ENCODE measurements around the gene TNNT1. TPM values are rescaled to one million over a fixed set of nuclear protein-coding genes. Genes with fewer than 3 reads are reported as not detected.

The TNNT1 gene
- total RNA-seq, 4 donors from 2014 or later, result not detected

DNA sequence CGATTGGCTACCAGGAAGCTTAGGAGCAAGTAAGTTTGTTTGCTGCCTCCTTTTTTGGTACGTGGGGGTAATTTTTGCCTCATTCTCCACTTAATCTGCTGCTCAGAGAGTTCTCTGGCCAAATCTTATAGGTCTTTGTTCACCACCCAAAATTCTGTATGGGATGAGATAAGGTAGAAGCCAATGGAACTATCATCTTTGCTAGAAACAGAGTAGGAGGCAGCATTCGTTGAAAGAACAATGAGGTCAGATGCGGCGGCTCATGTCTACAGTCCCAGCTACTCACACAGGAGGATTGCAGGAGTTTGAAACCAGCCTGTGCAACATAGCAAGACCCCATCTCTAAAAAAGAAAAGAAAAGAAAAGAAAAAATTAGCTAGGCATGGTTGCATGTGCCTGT is 22.4 kb upstream of the TNNT1 start:
- peaks cover 15 to 17% of the 10 kb centered on the region in 2 donors for H3K4me1 ChIP-seq
- no peaks in the 10 kb centered on the region for H3K36me3 ChIP-seq
- 79 to 83% methylated on average over 5 of the region's 5 CpGs for WGBS, 2 donors
- DNase-seq, result no peak
- H3K27me3 ChIP-seq, result peaks cover 36% of the 10 kb centered on the region
- H3K9me3 ChIP-seq, result no peaks in the 10 kb centered on the region
- no peak for TF ChIP-seq CTCF (IDR thresholded peaks at IDR 0.05)
- no peak for TF ChIP-seq POLR2A (IDR thresholded peaks at IDR 0.05)
- no peak overlapping the region for H3K27ac ChIP-seq
- intact Hi-C loops (cut with DNase I), result no loop called here
- no peak overlapping the region for H3K4me3 ChIP-seq (replicated peaks in 1 of 3)

DNA sequence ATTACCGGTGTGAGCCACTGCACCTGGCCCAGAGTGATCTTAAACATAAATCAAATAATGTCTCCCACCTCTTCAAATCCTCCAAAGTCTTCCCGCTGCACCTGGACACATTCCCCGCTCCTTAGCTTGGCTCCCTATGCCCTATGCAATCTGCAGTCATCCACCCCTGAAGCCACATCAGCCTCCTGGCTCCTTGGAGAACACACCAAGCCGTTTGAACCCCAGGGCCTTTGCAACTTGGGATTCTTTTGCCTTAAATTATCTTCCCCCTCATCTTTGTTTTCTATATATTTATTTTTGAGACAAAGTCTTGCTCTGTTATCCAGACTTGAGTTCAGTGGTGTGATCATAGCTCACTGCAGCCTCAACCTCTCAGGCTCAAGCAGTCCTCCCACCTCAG is 20.1 kb upstream of the TNNT1 start:
- no peak for DNase-seq
- H3K27ac ChIP-seq, result no peak overlapping the region
- H3K27me3 ChIP-seq, result peaks cover 16% of the 10 kb centered on the region
- H3K36me3 ChIP-seq, result no peaks in the 10 kb centered on the region
- no peaks in the 10 kb centered on the region for H3K9me3 ChIP-seq
- intact Hi-C loops (cut with DNase I), result no loop called here
- H3K4me3 ChIP-seq (replicated peaks in 1 of 3), result no peak overlapping the region
- TF ChIP-seq CTCF (IDR thresholded peaks at IDR 0.05) (no peak), POLR2A (IDR thresholded peaks at IDR 0.05) (no peak)
- WGBS, 2 donors, result 60 to 70% methylated on average over 4 of the region's 4 CpGs
- peaks cover 15 to 17% of the 10 kb centered on the region in 2 donors for H3K4me1 ChIP-seq

DNA sequence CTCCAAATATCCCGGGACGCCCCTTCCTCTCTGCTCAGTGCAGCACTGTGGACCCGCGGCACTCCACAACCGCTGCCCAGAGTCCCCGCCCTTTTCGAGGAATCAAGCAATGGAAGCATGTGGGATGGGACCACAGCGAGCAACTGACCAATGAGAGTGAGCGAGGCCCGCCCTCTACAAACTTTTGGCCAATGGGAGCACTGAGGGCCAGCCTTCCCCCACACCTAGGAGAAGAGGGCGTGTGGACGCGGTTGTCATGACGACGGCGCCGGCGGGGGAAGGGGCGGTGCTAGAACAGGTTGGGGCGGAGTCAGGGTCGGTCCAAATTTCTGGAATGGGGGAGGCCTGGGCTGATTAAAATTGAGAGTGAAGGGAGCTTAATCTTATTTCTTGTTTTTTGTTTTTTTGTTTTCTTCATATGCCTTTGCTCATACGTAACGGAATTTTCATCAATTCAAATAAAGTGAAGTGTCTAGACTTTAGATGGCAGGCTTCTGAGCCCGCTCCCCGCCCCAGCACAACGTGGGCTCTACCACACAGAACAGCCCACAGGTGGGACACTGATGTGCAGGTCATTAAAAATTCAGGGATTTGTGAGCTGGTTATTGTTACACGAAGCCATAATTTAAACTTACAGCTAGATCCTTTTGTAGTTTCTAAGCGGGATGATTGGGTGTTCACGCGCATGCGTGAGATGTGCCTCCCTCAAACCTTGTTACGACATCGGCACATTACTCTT is 17.7 kb upstream of the TNNT1 start, which contains the start of gene DNAAF3:
Gene DNAAF3, minus strand, starts transcription at position 84 of the 739 bp plus-strand sequence. CDS start 200 bp downstream, outside the sequence.
- peaks cover 6 to 8% of the 10 kb centered on the region in 2 donors for H3K4me1 ChIP-seq
- 1 to 4% methylated on average over 33 of the region's 33 CpGs for WGBS, 2 donors
- DNase-seq, result peak; percentile 96 to 98
- no peaks in the 10 kb centered on the region for H3K36me3 ChIP-seq
- H3K9me3 ChIP-seq, result no peaks in the 10 kb centered on the region
- peaks cover 4% of the 10 kb centered on the region for H3K27me3 ChIP-seq
- H3K4me3 ChIP-seq (replicated peaks in 1 of 3), result peak within 1 kb of the TSS in 2 of 3 donors; percentile 24 to 49
- TF ChIP-seq CTCF (IDR thresholded peaks at IDR 0.05), result peak in 3 of 6 experiments; percentile 8 to 35 (median 30)
- TF ChIP-seq POLR2A (IDR thresholded peaks at IDR 0.05), result no peak
- intact Hi-C loops (cut with DNase I), result no loop called here
- H3K27ac ChIP-seq, result no peak within 1 kb of the TSS

DNA sequence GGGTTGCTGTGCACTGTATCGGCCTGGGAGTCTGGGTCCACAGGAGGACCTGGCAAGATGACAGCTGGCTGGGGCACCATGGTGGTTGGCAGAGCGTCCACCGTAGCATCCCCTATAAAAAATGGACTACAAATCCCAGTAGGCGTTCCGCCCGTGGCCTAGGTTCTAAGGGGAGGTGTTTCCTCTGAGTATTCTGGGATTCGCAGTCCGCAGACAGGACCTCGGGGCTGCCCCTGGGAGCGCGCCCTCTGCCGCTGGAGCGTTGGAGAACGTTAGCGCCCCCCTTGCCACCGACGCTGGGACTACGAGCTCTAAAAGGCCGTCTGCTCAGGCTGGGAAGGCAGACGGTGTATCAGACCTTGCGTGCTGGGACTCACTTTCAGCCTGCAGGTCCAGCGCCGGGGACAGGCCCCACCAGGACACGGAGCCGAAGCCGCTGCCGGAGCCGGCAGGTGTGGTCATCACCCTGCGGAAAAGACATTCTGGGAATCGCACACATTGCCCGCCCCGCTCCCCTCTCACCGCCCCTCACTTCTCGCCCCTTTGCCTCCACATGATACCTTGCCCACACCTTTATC is 17.0 kb upstream of the TNNT1 start:
- DNase-seq, result peak; percentile 45 to 75
- H3K27me3 ChIP-seq, result peaks cover 8% of the 10 kb centered on the region

More for the DNA sequence above, 17.0 kb upstream of the TNNT1 start:
- Histone ChIP-seq H3K4me1 (peaks cover 6 to 8% of the 10 kb centered on the region in 2 donors), H3K36me3 (no peaks in the 10 kb centered on the region), H3K27ac (no peak overlapping the region), H3K9me3 (no peaks in the 10 kb centered on the region), H3K4me3 (replicated peaks in 1 of 3) (peak overlapping the region in 2 of 3 donors; percentile 24 to 49)
- intact Hi-C loops (cut with DNase I), result no loop called here
- WGBS, 2 donors, result 0 to 2% methylated on average over 27 to 33 of the region's 34 CpGs
- TF ChIP-seq POLR2A (IDR thresholded peaks at IDR 0.05), result no peak
- peak in 4 of 6 experiments; percentile 17 to 31 (median 26) for TF ChIP-seq CTCF (IDR thresholded peaks at IDR 0.05)
